ENCODE measurements around the gene TMEM203. TPM values are rescaled to one million over a fixed set of nuclear protein-coding genes. Genes with fewer than 3 reads are reported as not detected.
A peak's percentile ranks its signal among the peaks of the same experiment; 100 is the strongest.

The TMEM203 gene
- total RNA-seq, 1 experiment from 2014 or later, result 36.4 TPM

DNA sequence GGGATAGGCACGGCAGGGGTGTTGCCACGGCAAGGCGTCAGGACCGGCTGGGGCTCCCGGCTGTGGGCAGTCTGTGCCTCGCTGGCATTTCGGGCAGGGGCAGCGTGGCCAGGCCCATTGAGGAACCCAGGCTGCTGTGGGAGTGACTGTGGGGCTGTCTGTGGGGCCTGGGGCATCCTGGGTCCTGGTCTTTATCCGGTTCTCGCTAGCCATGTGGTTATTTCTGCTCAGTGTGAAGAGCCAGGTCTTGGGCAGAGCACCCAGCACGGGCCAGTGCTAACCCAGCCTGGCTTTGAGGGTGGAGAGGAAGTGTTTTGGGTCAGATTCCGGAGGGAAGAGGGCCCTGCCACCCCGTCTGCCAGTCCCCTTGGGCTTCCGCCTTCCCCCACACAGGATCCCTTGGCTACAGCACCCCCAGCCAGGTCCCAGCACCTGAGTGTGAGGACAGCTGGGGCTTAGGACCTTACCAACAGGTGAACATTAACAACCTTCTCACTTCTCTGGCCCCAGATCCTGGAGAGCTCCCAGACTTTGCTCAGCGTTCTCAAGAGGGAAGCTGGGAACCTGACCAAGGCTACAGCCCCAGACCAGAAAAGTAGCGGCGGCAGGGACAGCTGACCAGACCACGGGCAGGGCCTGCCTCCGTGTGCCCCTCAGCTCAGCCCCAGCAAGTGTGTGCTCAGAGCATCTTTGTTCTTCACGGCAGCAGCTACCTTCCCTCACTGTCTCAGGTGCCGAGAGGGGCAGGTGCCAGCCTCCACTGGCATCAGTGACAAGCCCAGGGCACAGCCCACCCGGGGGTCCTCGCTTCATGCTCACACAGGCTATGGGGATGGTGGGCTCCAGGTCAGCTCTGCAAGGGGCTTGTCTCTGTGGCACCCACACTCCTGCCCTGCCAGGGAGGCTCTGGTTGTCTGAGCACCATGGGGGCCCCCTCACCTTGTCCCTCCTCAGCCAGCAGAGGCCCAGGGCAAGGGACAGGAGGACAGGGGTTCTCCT, 15.9 kb downstream of the TMEM203 start:
- Histone ChIP-seq H3K4me1 (ENCODE audit: insufficient read depth, low read length) (peaks cover 27% of the 10 kb centered on the region), H3K9me2 (replicated peaks; ENCODE audit: low read length) (no peaks in the 10 kb centered on the region), H2AFZ (ENCODE audit: low read length) (no peak overlapping the region), H3K36me3 (ENCODE audit: low read depth, low read length) (no peaks in the 10 kb centered on the region), H3K27me3 (ENCODE audit: low read length) (no peaks in the 10 kb centered on the region), H3F3A (ENCODE audit: low read length, unreplicated experiment) (no peaks in the 10 kb centered on the region), H4K20me1 (ENCODE audit: low read length) (peaks cover 11% of the 10 kb centered on the region), H3K4me2 (ENCODE audit: low read length) (peak overlapping the region; percentile 96), H3K27ac (ENCODE audit: low read length) (peak overlapping the region; percentile 92), H3K79me2 (ENCODE audit: low read length) (peaks cover 40% of the 10 kb centered on the region), H3K9me3 (ENCODE audit: low read length) (no peaks in the 10 kb centered on the region), H3K9ac (ENCODE audit: low read length) (peak overlapping the region; percentile 93), H3K4me3 (ENCODE audit: low read length) (peak overlapping the region; percentile 99)
- POLR2A ChIA-PET (ENCODE audit: unreplicated experiment), result interaction anchor here (0.6 to 0.8 kb wide), 3 partner anchors 9 to 51 kb away, joined by 3 to 19 read pairs (median 4); partner anchors contain the start of gene TUBB4B
- DNase-seq (no peak), ATAC-seq (peak; percentile 4; the same call in 1 of the 2 replicates)
- TF ChIP-seq CTCF (conservative IDR thresholded peaks at IDR 0.05; ENCODE audit: low read depth, low read length) (no peak), EZH2phosphoT487 (IDR thresholded peaks at IDR 0.05; ENCODE audit: borderline replicate concordance, low read length) (no peak), EZH2 (IDR thresholded peaks at IDR 0.05; ENCODE audit: low read length, unreplicated experiment) (no peak)
- TSS peak; percentile 78 for BruUV-seq (replicated peaks)
- CTCF ChIA-PET, result interaction anchor here (1.0 kb wide), 2 partner anchors 9 to 38 kb away, joined by 3 to 4 read pairs; partner anchors contain the start of gene RNF224
- intact Hi-C loops (cut with micrococcal nuclease), result loop anchor here (2.0 to 5.0 kb wide), 2 partner anchors 38 to 39 kb away; partner anchors contain the start of genes CYSRT1 and RNF224

- peaks cover 40% of the 10 kb centered on the region for H3K79me2 ChIP-seq (ENCODE audit: low read length)
- no peak for TF ChIP-seq EZH2phosphoT487 (IDR thresholded peaks at IDR 0.05; ENCODE audit: borderline replicate concordance, low read length)
- TF ChIP-seq CTCF (conservative IDR thresholded peaks at IDR 0.05; ENCODE audit: low read depth, low read length), result peak; percentile 44; the same call in 1 of the 2 replicates
- peak within 1 kb of the TSS; percentile 99 for H3K4me3 ChIP-seq (ENCODE audit: low read length)
- ChIA-PET POLR2A (ENCODE audit: unreplicated experiment) (interaction anchor here (0.6 to 0.8 kb wide), 3 partner anchors 10 to 52 kb away, joined by 3 to 19 read pairs (median 4); partner anchors contain the start of gene TUBB4B), CTCF (interaction anchor here (0.7 to 1.0 kb wide), 2 partner anchors 10 to 38 kb away, joined by 3 read pairs; partner anchors contain the start of gene RNF224)
- H3K4me2 ChIP-seq (ENCODE audit: low read length), result peak within 1 kb of the TSS; percentile 96
- no peaks in the 10 kb centered on the region for H3K27me3 ChIP-seq (ENCODE audit: low read length)
- H4K20me1 ChIP-seq (ENCODE audit: low read length), result peaks cover 11% of the 10 kb centered on the region
- H2AFZ ChIP-seq (ENCODE audit: low read length), result peak within 1 kb of the TSS; percentile 86
- H3F3A ChIP-seq (ENCODE audit: low read length, unreplicated experiment), result no peaks in the 10 kb centered on the region
- H3K9ac ChIP-seq (ENCODE audit: low read length), result peak within 1 kb of the TSS; percentile 93
- H3K9me2 ChIP-seq (replicated peaks; ENCODE audit: low read length), result no peaks in the 10 kb centered on the region
- peaks cover 25% of the 10 kb centered on the region for H3K4me1 ChIP-seq (ENCODE audit: insufficient read depth, low read length)
- intact Hi-C loops (cut with micrococcal nuclease), result loop anchor here (2.0 to 5.0 kb wide), 2 partner anchors 38 to 39 kb away; partner anchors contain the start of genes CYSRT1 and RNF224
- H3K27ac ChIP-seq (ENCODE audit: low read length), result peak within 1 kb of the TSS; percentile 92
- ATAC-seq (peak; percentile 75), DNase-seq (peak; percentile 91)
- no peaks in the 10 kb centered on the region for H3K36me3 ChIP-seq (ENCODE audit: low read depth, low read length)
- no peaks in the 10 kb centered on the region for H3K9me3 ChIP-seq (ENCODE audit: low read length)
- no TSS peak for BruUV-seq (replicated peaks)
Measured at GRCh38 chr9:137188490-137189296, 16.8 kb downstream of the TMEM203 start, which contains the start of the genes ANAPC2 and SSNA1. ANAPC2 (minus strand) TSS chr9:137188560; CDS start chr9:137188532, 28 bp downstream. SSNA1 (plus strand) TSS chr9:137188676; CDS start chr9:137188727, 51 bp downstream.

Measured in PC-3 (cell line).